DMS79 treated with DMSO at 0.1 percent for 48 hours (cell line): ENCODE results near the gene RNU4-1.
"Not testable (repeated sequence)": the region's sequence is repeated elsewhere in the genome, so short reads cannot be mapped to it uniquely, and the experiment has no call there.

ENCODE experiments used
- DNase-seq: peaks from one replicate; lab custom pipeline; 2025; lab: John Stamatoyannopoulos, UW

The RNU4-1 gene

GRCh38 chr12:120292661-120293531, at the start of gene RNU4-1:
RNU4-1 (minus strand) TSS chr12:120293237.
- DNase-seq, result peak; percentile 92

GRCh38 chr12:120342175-120343038, 49.4 kb upstream of the RNU4-1 start:
- DNase-seq, result no peak

- DNase-seq, result no peak
Measured at GRCh38 chr12:120339256-120339655, 46.2 kb upstream of the RNU4-1 start.

- no peak for DNase-seq
Measured at GRCh38 chr12:120337730-120338129, 44.7 kb upstream of the RNU4-1 start.

GRCh38 chr12:120336392-120336791, 43.4 kb upstream of the RNU4-1 start:
- not testable (repeated sequence) for DNase-seq

- DNase-seq, result not testable (repeated sequence)
Measured at GRCh38 chr12:120335447-120335846, 42.4 kb upstream of the RNU4-1 start.

GRCh38 chr12:120332523-120332922, 39.5 kb upstream of the RNU4-1 start:
- DNase-seq, result no peak

GRCh38 chr12:120332041-120332440, 39.0 kb upstream of the RNU4-1 start:
- DNase-seq, result no peak

- no peak for DNase-seq
Measured at GRCh38 chr12:120331390-120331789, 38.4 kb upstream of the RNU4-1 start.

- no peak for DNase-seq
Measured at GRCh38 chr12:120328228-120328627, 35.2 kb upstream of the RNU4-1 start.

- DNase-seq, result no peak
Measured at GRCh38 chr12:120327593-120327992, 34.6 kb upstream of the RNU4-1 start, which contains the start of gene PLA2G1B. PLA2G1B (minus strand) TSS chr12:120327779; CDS start chr12:120327753, 26 bp downstream.

- DNase-seq, result no peak
Measured at GRCh38 chr12:120324841-120325417, 31.9 kb upstream of the RNU4-1 start.

- no peak for DNase-seq
Measured at GRCh38 chr12:120323772-120324171, 30.7 kb upstream of the RNU4-1 start.

- no peak for DNase-seq
Measured at GRCh38 chr12:120321382-120322202, 28.6 kb upstream of the RNU4-1 start.

- DNase-seq, result peak; percentile 99
Measured at GRCh38 chr12:120317224-120318105, 24.4 kb upstream of the RNU4-1 start.

GRCh38 chr12:120316798-120317223, 23.8 kb upstream of the RNU4-1 start:
- no peak for DNase-seq

- DNase-seq, result no peak
Measured at GRCh38 chr12:120314220-120314619, 21.2 kb upstream of the RNU4-1 start.

GRCh38 chr12:120301962-120302815, 9.2 kb upstream of the RNU4-1 start, which contains the start of gene SIRT4:
SIRT4 (plus strand) TSS chr12:120302321; CDS start chr12:120303562, 1,241 bp downstream.
- peak; percentile 93 for DNase-seq

GRCh38 chr12:120292411-120292660, 701 bp downstream of the RNU4-1 start:
- DNase-seq, result no peak
